Activated naive CD8-positive, alpha-beta T cell treated with anti-CD3 and anti-CD28 coated beads for 36 hours (primary cell): ENCODE results near the gene NBDY. TPM values are rescaled to one million over a fixed set of nuclear protein-coding genes. Genes with fewer than 3 reads are reported as not detected.
"Not testable (repeated sequence)": the region's sequence is repeated elsewhere in the genome, so short reads cannot be mapped to it uniquely, and the experiment has no call there.

Source experiments
- DNase-seq: peaks from one replicate; pipeline ENCODE4 v3.0.0; 2021
- H3K27ac Mint-ChIP-seq: one replicate; pipeline ENCODE4 v1.8.0; 2022; ENCODE audit warnings: mild to moderate bottlenecking, moderate library complexity, mixed read lengths
- H3K27me3 Mint-ChIP-seq: one replicate; pipeline ENCODE4 v1.8.0; 2022; ENCODE audit warnings: mild to moderate bottlenecking, mixed read lengths
- H3K36me3 Mint-ChIP-seq: one replicate; pipeline ENCODE4 v1.8.0; 2021; ENCODE audit warnings: mild to moderate bottlenecking, mixed read lengths
- H3K4me1 Mint-ChIP-seq: one replicate; pipeline ENCODE4 v1.8.0; 2021; ENCODE audit warnings: mixed read lengths
- H3K4me3 Mint-ChIP-seq: one replicate; pipeline ENCODE4 v1.8.0; 2022; ENCODE audit warnings: mild to moderate bottlenecking, moderate library complexity, mixed read lengths
- H3K9me3 Mint-ChIP-seq: one replicate; pipeline ENCODE4 v1.8.0; 2022; ENCODE audit warnings: mixed read lengths
- total RNA-seq, 2 experiments: library from RNA; stranded (reverse); gene quantifications; one replicate each; pipeline ENCODE4 v1.2.3, GENCODE V29; 2021

NBDY gene
- total RNA-seq, 2 experiments from 2014 or later, result 43.9 to 50.0 TPM

DNA sequence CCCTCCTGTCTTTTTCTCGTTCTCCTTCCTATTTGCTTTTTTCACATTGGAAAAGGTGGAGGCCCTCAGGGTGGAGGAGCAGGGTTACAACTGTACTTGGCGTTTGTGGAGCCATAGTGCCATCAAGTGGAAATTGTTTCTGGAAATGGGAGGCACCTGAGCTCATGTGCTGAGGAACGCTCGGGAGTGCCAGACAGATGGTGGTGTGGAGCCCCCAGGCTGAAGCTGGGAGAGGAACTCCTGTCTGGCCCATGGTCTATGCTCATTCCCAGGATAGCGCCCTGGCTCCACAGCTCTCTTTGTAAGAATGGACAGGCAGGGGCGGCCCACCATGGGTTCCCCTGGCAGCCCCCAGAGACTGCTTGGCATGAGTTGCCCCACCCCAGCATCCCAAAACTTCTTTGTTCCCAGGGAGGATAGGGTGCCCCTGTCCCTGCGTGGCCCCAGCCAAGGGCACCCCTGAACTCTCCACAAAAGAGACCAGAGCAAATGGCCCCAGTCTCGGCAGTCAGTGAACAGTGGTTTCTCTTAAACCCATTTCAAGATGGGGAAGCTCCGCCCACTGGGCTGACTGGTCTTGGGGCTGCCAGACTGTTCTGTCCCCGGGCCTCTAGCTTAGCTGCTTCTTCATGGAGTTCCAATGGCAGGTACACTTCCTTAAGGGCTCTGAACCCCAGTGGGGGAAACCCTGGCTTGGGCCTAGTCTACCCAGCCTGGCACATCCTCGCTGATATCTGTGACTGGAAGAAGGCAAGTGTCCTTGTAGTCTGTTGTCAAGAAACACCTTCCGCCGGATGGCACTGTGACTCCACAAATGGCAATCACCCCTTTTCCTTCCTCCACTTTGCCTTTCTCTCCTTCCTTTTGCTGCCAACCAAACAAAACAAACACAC, 70.1 kb downstream of the NBDY start:
- no peaks in the 10 kb centered on the region for H3K27me3 Mint-ChIP-seq
- no peak for DNase-seq
- peak overlapping the region; percentile 96 for H3K27ac Mint-ChIP-seq
- no peaks in the 10 kb centered on the region for H3K9me3 Mint-ChIP-seq
- peaks cover 19% of the 10 kb centered on the region for H3K36me3 Mint-ChIP-seq
- H3K4me1 Mint-ChIP-seq, result peaks cover 54% of the 10 kb centered on the region
- no peak overlapping the region for H3K4me3 Mint-ChIP-seq

DNA sequence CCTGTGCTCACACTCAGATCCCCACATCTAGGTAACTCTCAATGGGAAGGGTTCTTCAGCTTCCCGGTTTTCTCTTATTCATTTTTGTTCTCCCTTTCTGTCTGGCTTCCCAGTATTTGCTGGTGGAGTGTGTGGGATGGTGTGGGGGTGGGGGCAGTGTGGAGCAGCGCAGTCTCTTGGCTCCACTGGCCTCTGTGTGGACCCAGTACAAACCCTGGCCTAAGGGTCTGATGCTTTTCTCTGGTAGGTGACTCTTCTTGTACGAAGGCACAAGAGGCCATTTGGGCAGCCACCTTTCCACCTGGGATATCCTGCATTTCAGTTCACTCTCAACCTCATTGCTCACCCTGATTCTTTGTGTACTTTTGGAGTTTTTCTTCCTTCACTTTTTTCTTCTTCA, 71.3 kb downstream of the NBDY start:
- Mint-ChIP-seq H3K4me1 (peaks cover 49% of the 10 kb centered on the region), H3K27ac (peak overlapping the region; percentile 96), H3K9me3 (no peaks in the 10 kb centered on the region), H3K4me3 (peak overlapping the region; percentile 48), H3K27me3 (no peaks in the 10 kb centered on the region), H3K36me3 (peaks cover 19% of the 10 kb centered on the region)
- DNase-seq, result no peak

DNA sequence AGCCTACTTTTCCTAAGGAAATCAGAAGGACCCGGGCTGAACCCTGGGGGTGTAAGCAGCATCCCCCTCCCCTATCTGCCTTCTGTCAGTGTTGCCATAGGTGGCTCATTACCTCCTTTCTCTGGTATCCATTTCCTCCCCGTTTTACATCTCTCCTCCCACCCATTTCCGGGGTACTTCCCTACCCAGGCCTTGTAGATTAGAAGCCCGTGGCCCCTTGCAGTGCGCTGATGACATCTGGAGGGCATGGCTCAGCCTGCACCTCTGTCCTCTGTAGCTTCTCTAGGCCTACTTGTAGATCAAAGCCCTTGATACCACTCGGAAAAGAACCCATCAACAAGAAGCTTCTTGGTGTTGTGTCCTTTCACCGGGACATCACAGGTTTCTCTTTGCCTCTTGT, 71.8 kb downstream of the NBDY start:
- Mint-ChIP-seq H3K4me1 (peaks cover 47% of the 10 kb centered on the region), H3K27me3 (no peaks in the 10 kb centered on the region), H3K4me3 (peak overlapping the region; percentile 48), H3K9me3 (no peaks in the 10 kb centered on the region), H3K36me3 (peaks cover 19% of the 10 kb centered on the region), H3K27ac (peak overlapping the region; percentile 96)
- DNase-seq, result peak; percentile 48

DNA sequence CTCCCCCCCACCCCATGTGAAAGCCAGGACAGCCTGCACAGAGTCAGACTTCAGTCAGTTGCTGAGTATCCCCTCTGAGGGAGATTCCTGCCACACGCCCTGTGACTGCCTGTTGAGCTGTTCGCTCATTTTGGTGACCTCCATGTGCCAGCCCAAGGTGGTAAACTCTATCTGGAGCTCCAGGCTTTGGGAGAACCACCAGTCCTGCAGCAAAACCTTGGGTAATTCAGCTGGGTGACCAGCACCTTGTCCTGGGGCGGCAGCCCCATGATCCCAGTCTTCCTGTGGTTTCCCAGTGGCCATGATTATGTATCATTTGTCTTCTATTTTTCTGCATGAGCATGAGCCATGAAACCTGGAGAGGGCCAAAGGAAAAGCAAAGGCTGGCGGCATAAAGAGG, 73.4 kb downstream of the NBDY start:
- Mint-ChIP-seq H3K4me1 (peaks cover 38% of the 10 kb centered on the region), H3K27me3 (no peaks in the 10 kb centered on the region), H3K9me3 (no peaks in the 10 kb centered on the region), H3K36me3 (peaks cover 24% of the 10 kb centered on the region), H3K27ac (no peak overlapping the region), H3K4me3 (no peak overlapping the region)
- DNase-seq, result no peak

DNA sequence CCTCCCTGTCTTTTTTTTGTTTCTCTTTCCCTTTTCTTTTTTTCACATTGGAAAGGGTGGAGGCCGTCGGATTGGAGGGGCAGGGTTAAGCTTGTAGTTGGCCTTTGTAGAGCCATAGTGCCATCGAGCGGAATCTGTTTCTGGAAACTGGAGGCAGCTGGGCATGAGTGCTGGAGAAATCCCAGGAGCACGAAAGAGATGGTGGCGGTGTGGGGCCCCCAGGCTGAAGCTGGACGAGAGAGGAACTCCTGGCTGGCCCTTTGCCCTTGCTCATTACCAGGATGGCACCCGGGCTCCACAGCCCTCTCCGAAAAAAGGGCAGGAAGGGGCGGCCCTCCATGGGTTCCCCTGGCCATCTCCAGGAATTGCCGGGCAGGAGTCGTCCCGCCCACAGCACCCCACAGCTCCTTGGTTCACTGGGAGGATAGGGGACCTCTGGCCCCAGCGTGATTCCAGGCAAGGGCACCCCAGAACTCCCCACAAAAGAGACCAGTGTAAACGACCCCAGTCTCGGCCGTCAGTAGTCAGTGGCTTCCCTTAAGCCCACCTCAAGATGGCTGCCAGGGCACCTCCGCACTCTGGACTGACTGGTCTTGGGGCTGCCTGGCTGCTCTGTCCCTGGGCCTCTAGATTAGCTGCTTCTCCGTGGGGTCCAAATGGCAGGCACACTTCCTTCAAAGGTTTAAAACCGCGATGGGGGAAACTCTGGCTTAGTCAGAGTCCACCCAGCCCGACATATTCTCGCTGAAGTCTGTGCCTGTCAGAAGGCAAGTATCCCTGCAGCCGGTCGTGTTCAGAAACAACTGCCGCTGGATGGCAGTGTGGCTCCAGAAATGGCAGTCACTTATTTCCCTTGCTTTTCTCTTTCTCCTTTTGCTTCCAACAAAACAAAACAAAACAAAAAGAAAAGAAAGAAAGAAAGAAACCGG, 74.1 kb downstream of the NBDY start:
- Mint-ChIP-seq H3K4me1 (peaks cover 33% of the 10 kb centered on the region), H3K4me3 (no peak overlapping the region)

DNA sequence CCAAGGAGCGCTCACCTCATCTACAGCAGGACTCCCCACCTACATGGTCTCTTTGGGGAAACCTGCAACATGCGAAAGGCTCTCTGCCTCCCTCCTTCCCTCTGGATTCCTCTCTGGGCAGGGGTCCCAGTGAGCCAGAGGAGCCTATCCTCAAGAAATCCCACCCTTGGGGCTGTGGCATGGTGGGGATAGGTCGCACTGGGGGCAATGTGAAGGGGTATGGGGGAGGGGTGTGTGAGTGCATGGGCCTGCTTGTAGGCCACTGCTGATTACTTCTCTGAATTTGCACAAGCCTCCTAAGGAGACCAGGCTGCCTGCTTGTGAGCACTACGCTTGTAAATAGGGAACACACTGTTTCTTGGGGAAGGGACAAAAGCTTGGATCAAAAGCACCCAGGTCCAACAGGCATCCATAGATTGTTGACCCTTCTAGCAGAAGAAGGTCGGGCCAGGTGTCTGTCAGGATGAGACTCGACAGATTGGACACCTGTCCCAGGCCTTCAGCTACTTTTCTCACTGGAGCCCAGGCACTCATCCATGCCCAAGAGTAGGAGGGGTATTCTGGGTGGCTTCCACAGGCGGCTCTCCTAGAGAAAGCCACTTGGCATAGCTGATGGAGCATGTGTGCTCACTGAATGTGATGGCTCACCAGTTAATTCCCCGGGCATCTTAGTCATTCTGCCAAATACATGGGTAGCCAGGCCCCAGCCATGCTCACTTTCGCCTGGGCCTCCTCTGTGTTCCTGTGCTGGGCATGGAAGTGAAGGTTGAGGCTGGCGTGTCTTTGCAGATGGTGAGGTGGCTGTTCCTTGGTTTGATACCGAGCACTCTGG, 75.0 kb downstream of the NBDY start:
- Mint-ChIP-seq H3K27me3 (no peaks in the 10 kb centered on the region), H3K9me3 (peaks cover 1% of the 10 kb centered on the region), H3K4me3 (no peak overlapping the region), H3K27ac (no peak overlapping the region), H3K36me3 (peaks cover 26% of the 10 kb centered on the region), H3K4me1 (peaks cover 32% of the 10 kb centered on the region)
- no peak for DNase-seq

More for the DNA sequence above, 74.1 kb downstream of the NBDY start:
- peak; percentile 37 for DNase-seq
- Mint-ChIP-seq H3K27me3 (no peaks in the 10 kb centered on the region), H3K27ac (peak overlapping the region; percentile 63), H3K9me3 (no peaks in the 10 kb centered on the region), H3K36me3 (peaks cover 23% of the 10 kb centered on the region)

DNA sequence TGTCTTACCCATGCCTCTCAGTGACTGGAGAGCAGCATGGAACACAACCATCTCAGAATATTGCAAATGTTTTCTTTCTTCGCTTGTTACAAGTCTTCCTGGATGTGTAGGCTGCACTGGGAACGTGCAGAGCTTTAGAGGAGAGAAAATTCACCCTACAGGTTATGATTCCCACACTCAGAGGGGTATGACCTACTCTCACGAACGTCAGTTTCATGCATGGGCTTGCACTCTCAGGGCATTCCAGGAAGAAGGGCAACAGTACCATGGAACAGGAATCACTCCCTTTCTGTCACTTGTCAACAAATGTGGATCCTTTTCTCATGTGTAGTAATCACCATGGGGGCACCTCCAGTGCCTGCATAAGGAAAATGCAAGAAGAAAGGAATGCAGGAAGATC, 75.8 kb downstream of the NBDY start:
- H3K27me3 Mint-ChIP-seq, result no peaks in the 10 kb centered on the region
- H3K4me3 Mint-ChIP-seq, result no peak overlapping the region
- peaks cover 27% of the 10 kb centered on the region for H3K36me3 Mint-ChIP-seq
- no peak for DNase-seq
- peaks cover 27% of the 10 kb centered on the region for H3K4me1 Mint-ChIP-seq
- no peak overlapping the region for H3K27ac Mint-ChIP-seq
- H3K9me3 Mint-ChIP-seq, result peaks cover 1% of the 10 kb centered on the region

DNA sequence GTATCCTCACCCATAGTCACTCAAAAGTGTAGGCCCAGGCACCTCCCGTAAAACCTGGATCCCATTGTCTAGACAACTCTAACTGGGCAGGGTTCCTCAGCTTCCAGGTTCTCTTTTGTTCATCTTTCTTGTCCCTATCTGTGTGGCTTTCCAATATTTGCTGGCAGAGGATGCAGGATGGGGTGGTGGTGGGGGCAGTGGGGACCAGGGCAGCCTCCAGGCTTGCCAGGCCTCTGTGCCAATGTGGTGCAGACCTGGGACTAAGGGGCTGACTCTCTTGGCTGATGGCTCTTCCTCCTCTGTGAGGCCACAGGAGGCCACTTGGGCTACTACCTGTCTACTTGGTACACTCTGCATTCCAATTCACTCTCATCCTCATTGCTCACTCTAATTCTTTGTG, 76.4 kb downstream of the NBDY start:
- Mint-ChIP-seq H3K4me3 (no peak overlapping the region), H3K4me1 (peaks cover 27% of the 10 kb centered on the region), H3K9me3 (peaks cover 4% of the 10 kb centered on the region), H3K36me3 (peaks cover 29% of the 10 kb centered on the region), H3K27ac (no peak overlapping the region), H3K27me3 (no peaks in the 10 kb centered on the region)
- no peak for DNase-seq

DNA sequence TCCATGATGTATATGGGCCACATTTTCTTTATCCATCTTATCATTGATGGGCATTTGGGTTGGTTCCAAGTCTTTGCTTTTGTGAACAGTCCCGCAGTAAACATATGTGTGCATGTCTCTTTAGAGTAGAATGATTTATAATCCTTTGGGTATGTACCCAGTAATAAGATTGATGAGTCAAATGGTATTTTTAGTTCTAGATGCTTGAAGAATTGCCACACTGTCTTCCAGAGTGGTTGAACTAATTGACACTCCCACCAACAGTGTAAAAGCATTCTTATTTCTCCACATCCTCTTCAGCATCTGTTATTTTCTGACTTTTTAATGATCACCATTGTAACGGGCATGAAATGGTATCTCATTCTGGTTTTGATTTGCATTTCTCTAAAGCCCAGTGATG, 77.1 kb downstream of the NBDY start:
- H3K36me3 Mint-ChIP-seq, result peaks cover 28% of the 10 kb centered on the region
- not testable (repeated sequence) for H3K4me3 Mint-ChIP-seq, H3K27me3 Mint-ChIP-seq, H3K9me3 Mint-ChIP-seq, H3K27ac Mint-ChIP-seq, DNase-seq
- peaks cover 25% of the 10 kb centered on the region for H3K4me1 Mint-ChIP-seq

DNA sequence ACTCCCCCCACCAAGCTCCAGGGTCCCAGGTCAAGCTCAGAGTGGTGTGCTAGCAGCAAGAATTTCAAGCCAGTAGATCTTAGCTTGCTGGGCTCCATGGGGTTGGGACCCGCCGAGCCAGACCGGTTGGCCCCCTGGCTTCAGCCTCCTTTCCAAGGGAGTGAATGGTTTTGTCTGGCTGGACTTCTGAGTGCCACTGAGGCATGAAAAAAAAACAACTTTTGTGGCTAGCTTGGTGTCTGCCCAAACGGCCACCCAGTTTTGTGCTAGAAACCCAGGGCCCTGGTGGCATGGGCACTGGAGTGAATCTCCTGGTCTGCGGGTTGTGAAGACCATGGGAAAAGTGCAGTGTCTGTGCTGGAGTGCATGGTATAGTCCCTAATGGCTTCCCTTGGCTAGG, 82.6 kb downstream of the NBDY start:
- Mint-ChIP-seq H3K4me1 (peaks cover 33% of the 10 kb centered on the region), H3K27ac (no peak overlapping the region), H3K27me3 (no peaks in the 10 kb centered on the region), H3K4me3 (no peak overlapping the region), H3K36me3 (peaks cover 26% of the 10 kb centered on the region), H3K9me3 (peaks cover 4% of the 10 kb centered on the region)
- DNase-seq, result no peak

DNA sequence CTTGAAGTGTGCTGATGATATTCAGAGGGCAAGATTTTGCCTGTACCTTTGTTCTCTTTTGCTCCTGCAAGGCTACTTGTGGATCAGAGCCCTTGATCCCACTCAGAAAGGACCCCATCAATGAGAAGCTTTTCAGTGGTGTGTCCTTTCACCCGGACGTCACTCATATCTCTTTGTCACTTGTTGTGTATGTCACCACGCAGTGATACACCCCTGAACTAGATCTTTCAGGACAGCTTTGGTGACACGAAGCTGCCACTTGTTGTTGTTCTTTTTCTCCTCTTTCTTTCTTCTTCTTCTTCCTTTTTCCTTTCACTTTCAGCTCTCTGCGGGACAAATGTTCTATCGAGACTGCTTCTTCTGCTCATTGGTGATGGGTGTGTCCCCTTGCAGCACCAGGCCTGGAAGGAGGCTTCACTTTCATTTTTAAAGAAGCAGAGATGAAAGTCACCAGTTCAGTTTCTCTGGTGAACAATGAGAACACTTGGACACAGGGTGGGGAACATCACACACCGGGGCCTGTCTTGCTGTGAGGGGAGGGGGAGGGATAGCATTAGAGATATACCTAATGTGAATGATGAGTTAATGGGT, 83.6 kb downstream of the NBDY start:
- H3K27ac Mint-ChIP-seq, result peak overlapping the region; percentile 97
- peaks cover 4% of the 10 kb centered on the region for H3K9me3 Mint-ChIP-seq
- DNase-seq, result peak; percentile 22
- H3K36me3 Mint-ChIP-seq, result peaks cover 26% of the 10 kb centered on the region
- H3K27me3 Mint-ChIP-seq, result no peaks in the 10 kb centered on the region
- H3K4me3 Mint-ChIP-seq, result peak overlapping the region; percentile 72
- H3K4me1 Mint-ChIP-seq, result peaks cover 33% of the 10 kb centered on the region

DNA sequence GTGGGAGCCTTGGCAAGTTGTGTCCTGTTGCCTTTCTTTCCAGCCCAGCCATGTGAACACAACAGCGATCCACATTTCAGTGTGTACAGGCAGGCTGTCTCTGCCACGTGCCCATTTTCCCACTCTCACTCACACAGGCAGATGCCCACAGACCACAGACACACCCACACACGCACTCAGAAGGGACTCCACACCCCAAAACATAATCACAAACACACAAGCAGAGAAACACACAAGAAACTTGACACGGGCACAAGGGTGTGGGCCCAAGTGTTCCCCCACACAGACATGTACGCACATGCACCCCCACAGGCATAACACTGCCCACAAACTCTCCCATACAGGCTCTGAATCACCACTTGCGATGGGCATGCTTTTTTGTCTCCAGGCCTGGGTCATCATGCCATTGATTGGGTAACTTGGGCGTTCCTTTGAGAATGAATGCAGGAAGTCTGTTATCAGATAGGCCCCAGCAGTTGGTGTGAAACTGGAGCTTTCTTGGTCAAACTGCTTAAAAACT, 84.3 kb downstream of the NBDY start:
- peak overlapping the region; percentile 72 for H3K4me3 Mint-ChIP-seq
- peak overlapping the region; percentile 97 for H3K27ac Mint-ChIP-seq
- peaks cover 25% of the 10 kb centered on the region for H3K36me3 Mint-ChIP-seq
- H3K4me1 Mint-ChIP-seq, result peaks cover 31% of the 10 kb centered on the region
- peaks cover 4% of the 10 kb centered on the region for H3K9me3 Mint-ChIP-seq
- no peaks in the 10 kb centered on the region for H3K27me3 Mint-ChIP-seq
- DNase-seq, result peak; percentile 35

DNA sequence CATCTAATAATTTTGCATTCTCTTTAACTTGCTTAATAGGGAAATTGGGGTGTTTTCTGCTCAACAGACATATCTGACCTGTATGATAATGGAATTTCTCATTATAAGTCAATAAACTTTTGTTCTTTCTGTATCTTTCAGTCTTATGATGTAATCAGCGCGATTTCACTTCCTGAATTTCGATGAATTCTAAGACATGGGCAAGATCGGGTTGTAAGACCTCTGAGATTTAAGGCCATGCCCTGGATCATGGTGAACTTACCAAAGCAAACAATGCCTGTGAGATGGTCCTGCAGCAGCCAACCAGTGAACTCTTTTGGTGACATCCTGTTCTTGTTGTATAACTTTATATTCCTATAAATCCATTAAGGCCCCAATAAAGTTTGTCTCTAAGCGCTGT, 88.1 kb downstream of the NBDY start:
- Mint-ChIP-seq H3K4me3 (no peak overlapping the region), H3K9me3 (no peaks in the 10 kb centered on the region), H3K4me1 (peaks cover 16% of the 10 kb centered on the region), H3K27me3 (no peaks in the 10 kb centered on the region), H3K36me3 (peaks cover 13% of the 10 kb centered on the region), H3K27ac (no peak overlapping the region)
- no peak for DNase-seq

DNA sequence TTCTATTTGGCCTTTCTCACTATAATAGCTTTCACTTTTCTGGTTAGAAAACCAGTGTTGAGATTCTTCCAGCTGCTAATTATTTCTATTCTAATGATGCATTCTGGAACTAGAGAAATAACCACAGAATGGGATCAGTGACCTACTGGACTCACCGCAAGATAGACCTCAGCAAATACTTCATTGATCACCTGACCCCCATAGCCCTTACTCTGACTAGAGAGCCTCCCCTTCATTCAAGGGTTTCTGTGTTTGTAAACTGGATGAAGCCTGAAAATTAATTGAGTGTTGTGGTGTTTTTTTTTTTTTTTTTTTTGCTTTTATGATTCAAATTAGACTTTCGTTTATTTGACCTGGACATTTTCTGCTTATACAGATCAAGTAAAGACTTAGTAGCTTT, 97.0 kb downstream of the NBDY start:
- Mint-ChIP-seq H3K27ac (no peak overlapping the region), H3K4me1 (no peaks in the 10 kb centered on the region), H3K36me3 (peaks cover 8% of the 10 kb centered on the region), H3K9me3 (peaks cover 8% of the 10 kb centered on the region), H3K27me3 (no peaks in the 10 kb centered on the region), H3K4me3 (no peak overlapping the region)
- no peak for DNase-seq
